ENCODE data around the gene SPTB. TPM values are rescaled to one million over a fixed set of nuclear protein-coding genes. Genes with fewer than 3 reads are reported as not detected.

The SPTB gene
- polyA plus RNA-seq, 1 experiment = 0.01 TPM

DNA sequence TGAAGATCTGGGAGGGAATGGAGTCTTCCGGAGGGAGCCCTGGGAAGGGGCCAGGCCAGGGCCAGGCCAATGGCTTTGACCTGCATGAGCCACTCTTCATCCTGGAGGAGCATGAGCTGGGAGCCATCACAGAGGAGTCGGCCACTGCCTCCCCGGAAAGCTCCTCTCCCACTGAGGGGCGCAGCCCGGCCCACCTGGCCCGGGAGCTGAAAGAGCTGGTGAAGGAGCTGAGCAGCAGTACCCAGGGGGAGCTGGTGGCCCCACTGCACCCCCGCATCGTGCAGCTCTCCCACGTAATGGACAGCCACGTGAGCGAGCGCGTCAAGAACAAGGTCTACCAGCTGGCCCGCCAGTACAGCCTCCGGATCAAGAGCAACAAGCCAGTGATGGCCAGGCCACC, 137.7 kb downstream of the SPTB start:
- no peak for TF ChIP-seq CTCF (IDR thresholded peaks at IDR 0.05; ENCODE audit: low read depth, low read length)
- POLR2A ChIA-PET = no interaction called here
- CTCF ChIA-PET = no interaction called here
- H3K27ac ChIP-seq (ENCODE audit: low read depth, low read length) = no peak overlapping the region
- no peak for DNase-seq (ENCODE audit: low read depth, low spot score)
- H3K9me3 ChIP-seq (ENCODE audit: control insufficient read depth, insufficient read depth, low read length) = peaks cover 7% of the 10 kb centered on the region; the same call in 1 of the 2 replicates
- no peaks in the 10 kb centered on the region for H3K27me3 ChIP-seq (ENCODE audit: control insufficient read depth, insufficient read depth, low read length)
- no peak overlapping the region for H3K4me3 ChIP-seq (ENCODE audit: low read depth, low read length)

DNA sequence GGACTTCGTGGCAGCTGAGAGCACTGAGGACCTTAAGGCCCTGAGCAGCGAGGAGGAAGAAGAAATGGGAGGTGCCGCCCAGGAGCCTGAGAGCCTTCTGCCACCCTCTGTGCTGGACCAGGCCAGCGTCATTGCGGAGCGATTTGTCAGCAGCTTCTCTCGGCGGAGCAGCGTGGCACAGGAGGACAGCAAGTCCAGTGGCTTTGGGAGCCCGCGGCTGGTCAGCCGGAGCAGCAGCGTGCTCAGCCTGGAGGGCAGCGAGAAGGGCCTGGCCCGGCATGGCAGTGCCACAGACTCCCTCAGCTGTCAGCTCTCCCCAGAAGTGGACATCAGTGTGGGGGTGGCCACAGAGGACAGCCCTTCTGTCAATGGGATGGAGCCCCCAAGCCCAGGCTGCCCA, 138.5 kb downstream of the SPTB start:
- Histone ChIP-seq H3K4me3 (ENCODE audit: low read depth, low read length) (no peak overlapping the region), H3K27me3 (ENCODE audit: control insufficient read depth, insufficient read depth, low read length) (no peaks in the 10 kb centered on the region), H3K27ac (ENCODE audit: low read depth, low read length) (no peak overlapping the region), H3K9me3 (ENCODE audit: control insufficient read depth, insufficient read depth, low read length) (peaks cover 7% of the 10 kb centered on the region; the same call in 1 of the 2 replicates)
- ChIA-PET CTCF (interaction anchor here (0.6 kb wide), 1 partner anchor 149 kb away, joined by 4 read pairs; no protein-coding TSS in a partner anchor), POLR2A (no interaction called here)
- TF ChIP-seq CTCF (IDR thresholded peaks at IDR 0.05; ENCODE audit: low read depth, low read length) = no peak
- DNase-seq (ENCODE audit: low read depth, low spot score) = no peak

DNA sequence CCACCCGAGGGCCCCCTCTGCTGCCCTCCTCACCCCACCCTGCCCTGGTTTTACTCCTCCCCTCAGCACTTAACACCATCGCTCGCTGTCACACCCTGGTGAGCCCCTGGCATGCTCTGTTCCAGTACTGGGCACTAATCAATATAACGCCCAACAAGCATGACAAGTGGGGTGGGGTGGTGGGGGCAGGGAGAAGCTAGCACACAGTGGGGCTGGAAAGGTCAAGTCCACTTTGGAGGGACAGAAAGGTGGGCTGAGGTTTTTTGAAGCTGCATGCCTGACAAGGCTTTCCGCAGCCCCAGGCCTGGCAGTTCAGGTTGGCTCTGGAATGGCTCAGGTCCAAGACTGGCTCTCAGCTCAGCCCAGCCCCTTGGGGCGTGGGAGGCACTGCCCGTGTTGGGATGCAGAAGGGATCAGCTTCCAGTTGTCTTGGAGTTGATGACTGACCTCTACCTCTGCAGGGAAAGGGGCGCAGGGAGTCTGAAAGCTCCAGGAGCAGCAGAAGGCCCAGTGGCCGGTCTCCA, 141.4 kb downstream of the SPTB start:
- Histone ChIP-seq H3K27ac (ENCODE audit: low read depth, low read length) (no peak overlapping the region), H3K4me3 (ENCODE audit: low read depth, low read length) (no peak overlapping the region), H3K9me3 (ENCODE audit: control insufficient read depth, insufficient read depth, low read length) (peaks cover 3% of the 10 kb centered on the region; the same call in 1 of the 2 replicates), H3K27me3 (ENCODE audit: control insufficient read depth, insufficient read depth, low read length) (no peaks in the 10 kb centered on the region)
- no peak for DNase-seq (ENCODE audit: low read depth, low spot score)
- CTCF ChIA-PET = no interaction called here
- POLR2A ChIA-PET = no interaction called here
- TF ChIP-seq CTCF (IDR thresholded peaks at IDR 0.05; ENCODE audit: low read depth, low read length) = no peak

DNA sequence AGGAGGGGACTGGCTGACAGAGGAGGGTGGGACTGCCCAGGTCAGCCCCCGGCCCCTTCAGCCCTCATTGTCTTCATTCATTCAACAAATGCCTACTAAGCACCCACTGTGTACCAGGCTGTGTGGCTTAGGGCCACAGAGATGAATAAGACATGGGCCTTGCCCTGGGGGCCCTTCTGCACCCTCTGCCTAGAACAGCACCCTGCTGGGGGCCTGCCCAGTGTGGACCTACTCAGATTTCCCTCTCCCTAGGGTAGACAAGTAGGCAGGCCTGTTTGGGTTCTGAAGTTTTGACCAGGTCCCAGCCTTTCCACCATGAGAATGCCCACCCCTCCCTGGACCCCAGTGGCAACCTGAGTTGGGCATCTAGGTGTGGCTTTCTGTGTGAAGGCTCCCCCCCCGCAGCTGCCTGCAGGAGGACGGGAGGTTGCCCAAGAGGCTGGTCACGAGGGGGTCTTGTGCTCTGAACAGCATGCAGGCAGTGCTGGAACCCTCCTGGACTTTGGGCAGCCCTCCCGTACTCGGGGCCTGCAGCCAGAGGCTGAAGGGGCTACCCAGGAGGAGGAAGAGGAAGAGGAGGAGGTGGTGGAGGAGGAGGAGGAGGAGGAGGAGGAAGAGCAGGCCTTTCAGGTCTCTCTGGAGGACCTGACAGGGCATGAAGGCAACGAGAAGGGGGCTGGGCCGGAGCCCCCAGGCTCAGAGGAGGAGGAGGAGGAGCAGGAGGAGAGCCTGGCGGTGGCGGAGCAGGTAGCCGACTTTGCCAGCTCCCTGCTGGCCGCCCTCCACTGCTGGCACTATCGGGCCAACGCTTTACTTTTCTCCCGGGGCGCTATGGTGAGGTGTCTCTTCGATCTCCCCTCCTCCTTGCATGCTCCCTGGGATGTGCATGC, 142.1 kb downstream of the SPTB start:
- H3K27ac ChIP-seq (ENCODE audit: low read depth, low read length) = no peak overlapping the region
- no peak overlapping the region for H3K4me3 ChIP-seq (ENCODE audit: low read depth, low read length)
- ChIA-PET POLR2A (no interaction called here), CTCF (interaction anchor here (0.7 kb wide), 1 partner anchor 86 kb away, joined by 3 read pairs; no protein-coding TSS in a partner anchor)
- no peaks in the 10 kb centered on the region for H3K27me3 ChIP-seq (ENCODE audit: control insufficient read depth, insufficient read depth, low read length)
- no peak for DNase-seq (ENCODE audit: low read depth, low spot score)
- H3K9me3 ChIP-seq (ENCODE audit: control insufficient read depth, insufficient read depth, low read length) = no peaks in the 10 kb centered on the region
- TF ChIP-seq CTCF (IDR thresholded peaks at IDR 0.05; ENCODE audit: low read depth, low read length) = no peak

All from AG04450 (cell line).